Astrocyte (in vitro differentiated cells and primary cell): Measurements from ENCODE around the gene PKLR.

Experiments
- CTCF ChIP-seq: IDR thresholded peaks from 2 replicates; pipeline ENCODE4 v1.5.1; 2011; ENCODE audit warnings: low read depth, mild to moderate bottlenecking, inconsistent platforms, low read length, moderate library complexity; ENCODE audit not compliant: insufficient read depth
- EZH2 ChIP-seq: IDR thresholded peaks from 2 replicates; pipeline ENCODE4 v1.6.1; 2012; ENCODE audit warnings: mild to moderate bottlenecking, low read length, inconsistent platforms; ENCODE audit not compliant: insufficient read depth

GRCh38 chr1:155250246-155250632 is 51.0 kb downstream of the PKLR start:
- TF ChIP-seq CTCF (no peak), EZH2 (no peak)
